Left renal pelvis (tissue), 4 donors: Measurements from ENCODE around the gene LOXL3. TPM values are rescaled to one million over a fixed set of nuclear protein-coding genes. Genes with fewer than 3 reads are reported as not detected.
A peak's percentile ranks its signal among the peaks of the same experiment; 100 is the strongest.
"Not testable (repeated sequence)": the region's sequence is repeated elsewhere in the genome, so short reads cannot be mapped to it uniquely, and the experiment has no call there.

Experiments used
- DNase-seq, 4 donors: peaks; one replicate each; pipeline ENCODE4 v3.0.0-alpha.2; 2013; ENCODE audit warnings: low read depth in 4 of 4, low spot score in 3 of 4
- polyA plus RNA-seq, 4 donors: library from polyadenylated mRNA; unstranded; fragments of 120-200 nt; gene quantifications; one replicate each; pipeline ENCODE4 v1.2.1, GENCODE V29; 2013; ENCODE audit not compliant: insufficient read length in 4 of 4

The LOXL3 gene
- polyA plus RNA-seq, 4 donors: 9.2 to 11.4 (median 9.6) TPM

- no peak for DNase-seq
These were observed 56.6 kb downstream of the LOXL3 start for GRCh38 chr2:74496997-74497776.

GRCh38 chr2:74495440-74495839, 58.3 kb downstream of the LOXL3 start:
- no peak for DNase-seq

GRCh38 chr2:74493546-74493945, 60.2 kb downstream of the LOXL3 start:
- no peak for DNase-seq

- DNase-seq: no peak
These were observed 61.8 kb downstream of the LOXL3 start for GRCh38 chr2:74491648-74492544.

GRCh38 chr2:74489906-74490305, 63.8 kb downstream of the LOXL3 start:
- DNase-seq: no peak

- no peak for DNase-seq
These were observed 64.9 kb downstream of the LOXL3 start for GRCh38 chr2:74488643-74489481.

- DNase-seq: no peak
These were observed 67.6 kb downstream of the LOXL3 start for GRCh38 chr2:74486141-74486540.

- DNase-seq: not testable (repeated sequence)
These were observed 70.0 kb downstream of the LOXL3 start for GRCh38 chr2:74483675-74484164.

- DNase-seq: peak; percentile 92 to 96 (median 93)
These were observed 70.7 kb downstream of the LOXL3 start, which contains the start of the genes CCDC142 and TTC31 for GRCh38 chr2:74482801-74483674. CCDC142 (minus strand) TSS chr2:74482998; CDS start chr2:74482837, 161 bp downstream. TTC31 (plus strand) TSS chr2:74483081; CDS start chr2:74483096, 15 bp downstream.

Other genes with a start within 250 kb of the LOXL3 start
- gene SLC4A5, start 210.5 kb downstream of the LOXL3 start, polyA plus RNA-seq: 1 to 10 TPM; 1.5 to 3.4 (median 2.3) TPM
- 100 to 1,000 TPM; 112 to 156 (median 146) TPM for gene DCTN1, start 173.6 kb downstream of the LOXL3 start, polyA plus RNA-seq
- gene C2orf81, start 132.3 kb downstream of the LOXL3 start, polyA plus RNA-seq: 1 to 10 TPM; 4.6 to 9.0 (median 6.4) TPM
- 10 to 100 TPM; 25.2 to 42.7 (median 36.2) TPM for gene WDR54, start 132.2 kb downstream of the LOXL3 start, polyA plus RNA-seq
- 10 to 100 TPM; 36.1 to 85.3 (median 56.9) TPM for gene RTKN, start 112.0 kb downstream of the LOXL3 start, polyA plus RNA-seq
- 10 to 100 TPM; 14.6 to 31.8 (median 21.2) TPM for gene INO80B, start 98.9 kb downstream of the LOXL3 start, polyA plus RNA-seq
- gene WBP1, start 95.5 kb downstream of the LOXL3 start, polyA plus RNA-seq: 100 to 1,000 TPM in 2 of 4 donors, 10 to 100 TPM in 2; 68.7 to 119 (median 98.4) TPM
- 10 to 100 TPM; 34.6 to 66.6 (median 49.1) TPM for gene MOGS, start 88.6 kb downstream of the LOXL3 start, polyA plus RNA-seq
- 10 to 100 TPM; 29.5 to 57.5 (median 40.3) TPM for gene MRPL53, start 81.3 kb downstream of the LOXL3 start, polyA plus RNA-seq
- gene CCDC142, start 70.9 kb downstream of the LOXL3 start, polyA plus RNA-seq: 10 to 100 TPM in 3 of 4 donors, 1 to 10 TPM in 1; 7.5 to 16.7 (median 11.2) TPM
- gene TTC31, start 70.9 kb downstream of the LOXL3 start, polyA plus RNA-seq: 10 to 100 TPM; 24.5 to 40.3 (median 29.3) TPM
- gene LBX2, start 54.3 kb downstream of the LOXL3 start, polyA plus RNA-seq: 1 to 10 TPM; 1.3 to 5.4 (median 2.4) TPM
- gene PCGF1, start 46.2 kb downstream of the LOXL3 start, polyA plus RNA-seq: 10 to 100 TPM; 23.7 to 34.9 (median 27.0) TPM
- gene TLX2, start 39.5 kb downstream of the LOXL3 start, polyA plus RNA-seq: under 1 TPM in 2 of 4 donors, not detected in 2; 0.08 to 0.23 TPM
- gene DQX1, start 27.7 kb downstream of the LOXL3 start, polyA plus RNA-seq: under 1 TPM; 0.16 to 0.35 (median 0.29) TPM
- 100 to 1,000 TPM in 2 of 4 donors, 10 to 100 TPM in 2; 84.6 to 125 (median 102) TPM for gene AUP1, start 24.2 kb downstream of the LOXL3 start, polyA plus RNA-seq
- 10 to 100 TPM; 27.5 to 35.0 (median 30.7) TPM for gene HTRA2, start 24.0 kb downstream of the LOXL3 start, polyA plus RNA-seq
- gene DOK1, start 778 bp upstream of the LOXL3 start, polyA plus RNA-seq: 10 to 100 TPM in 1 of 4 donors, 1 to 10 TPM in 3; 7.4 to 10.3 (median 8.4) TPM
- gene M1AP, start 94.4 kb upstream of the LOXL3 start, polyA plus RNA-seq: 1 to 10 TPM in 2 of 4 donors, under 1 TPM in 2; 0.41 to 1.3 (median 0.81) TPM
- 1 to 10 TPM; 6.2 to 7.2 (median 6.8) TPM for gene SEMA4F, start 100.3 kb upstream of the LOXL3 start, polyA plus RNA-seq